GM12891 (cell line): ENCODE data around the gene SLC25A47.

Experiments
- DNase-seq: peaks from one replicate; pipeline ENCODE4 v3.0.0; 2011; ENCODE audit warnings: low spot score; ENCODE audit not compliant: insufficient read length
- FAIRE-seq: peaks from 2 replicates; lab custom pipeline; 2011; peaks lifted over from hg19 to GRCh38; lab: Jason Lieb, UNC
- PAX5 ChIP-seq: IDR thresholded peaks from 2 replicates; pipeline ENCODE4 v1.6.1; 2011; ENCODE audit warnings: low read length, moderate library complexity, mild to moderate bottlenecking; ENCODE audit not compliant: insufficient read depth, severe bottlenecking
- POLR2A ChIP-seq: IDR thresholded peaks from 2 replicates; pipeline ENCODE4 v1.6.1; 2011; ENCODE audit warnings: low read depth, low read length, control low read depth
- POLR2AphosphoS5 ChIP-seq: IDR thresholded peaks from 2 replicates; pipeline ENCODE4 v1.6.1; 2011; ENCODE audit warnings: low read depth, low read length, control low read depth
- POU2F2 ChIP-seq: IDR thresholded peaks from 2 replicates; pipeline ENCODE4 v1.6.1; 2011; ENCODE audit warnings: low read depth, mild to moderate bottlenecking, control low read depth, low read length, moderate library complexity
- SPI1 ChIP-seq: IDR thresholded peaks from 2 replicates; pipeline ENCODE4 v1.6.1; 2011; ENCODE audit warnings: low read depth, low read length, control low read depth
- TAF1 ChIP-seq: IDR thresholded peaks from 2 replicates; pipeline ENCODE4 v1.6.1; 2011; ENCODE audit warnings: low read depth, low read length, control low read depth

SLC25A47 gene

GRCh38 chr14:100346306-100347091 lies 23.4 kb downstream of the SLC25A47 start:
- TF ChIP-seq POU2F2 (no peak), POLR2A (0 out of 2 replicates have a peak, but pooled peaks have one; percentile 9)
- FAIRE-seq: no peak
- no peak for DNase-seq

- DNase-seq (no peak), FAIRE-seq (no peak)
- TF ChIP-seq SPI1 (no peak), PAX5 (no peak), POLR2A (no peak), TAF1 (no peak), POLR2AphosphoS5 (no peak)
Observed at GRCh38 chr14:100348253-100348729, 25.2 kb downstream of the SLC25A47 start.

- DNase-seq: no peak
- no peak for FAIRE-seq
- TF ChIP-seq POLR2AphosphoS5 (no peak), PAX5 (no peak), POU2F2 (no peak), TAF1 (no peak), POLR2A (no peak), SPI1 (no peak)
Observed at GRCh38 chr14:100348784-100349685, 25.9 kb downstream of the SLC25A47 start.

- DNase-seq (no peak), FAIRE-seq (no peak)
- no peak for TF ChIP-seq PAX5
- TF ChIP-seq POLR2AphosphoS5: no peak
- no peak for TF ChIP-seq POU2F2
Observed at GRCh38 chr14:100350276-100350926, 27.3 kb downstream of the SLC25A47 start.

GRCh38 chr14:100350986-100351385 lies 27.8 kb downstream of the SLC25A47 start:
- FAIRE-seq (no peak), DNase-seq (no peak)
- no peak for TF ChIP-seq TAF1
- TF ChIP-seq SPI1: no peak
- no peak for TF ChIP-seq POLR2A
- no peak for TF ChIP-seq POU2F2
- TF ChIP-seq PAX5: no peak
- TF ChIP-seq POLR2AphosphoS5: no peak

- no peak for DNase-seq
- no peak for TF ChIP-seq POLR2AphosphoS5
- no peak for TF ChIP-seq SPI1
- no peak for TF ChIP-seq TAF1
- FAIRE-seq: no peak
Observed at GRCh38 chr14:100358396-100358795, 35.3 kb downstream of the SLC25A47 start.

- DNase-seq (no peak), FAIRE-seq (no peak)
- TF ChIP-seq PAX5: no peak
- TF ChIP-seq SPI1: no peak
- no peak for TF ChIP-seq POLR2AphosphoS5
- TF ChIP-seq POU2F2: no peak
- TF ChIP-seq TAF1: no peak
Observed at GRCh38 chr14:100359111-100359510, 36.0 kb downstream of the SLC25A47 start.

GRCh38 chr14:100359881-100360280 lies 36.7 kb downstream of the SLC25A47 start:
- TF ChIP-seq POLR2A (no peak), TAF1 (no peak), PAX5 (no peak), SPI1 (no peak), POLR2AphosphoS5 (no peak), POU2F2 (no peak)
- no peak for DNase-seq
- no peak for FAIRE-seq

GRCh38 chr14:100361626-100362025 lies 38.5 kb downstream of the SLC25A47 start:
- no peak for DNase-seq
- no peak for TF ChIP-seq SPI1
- no peak for TF ChIP-seq POLR2AphosphoS5
- no peak for TF ChIP-seq POU2F2
- no peak for TF ChIP-seq TAF1
- no peak for TF ChIP-seq PAX5
- no peak for TF ChIP-seq POLR2A

More at GRCh38 chr14:100361626-100362025, 38.5 kb downstream of the SLC25A47 start:
- no peak for FAIRE-seq
